GM18909 (cell line): Measurements from ENCODE around the gene TMEM59.
"Not testable (repeated sequence)": the region's sequence is repeated elsewhere in the genome, so short reads cannot be mapped to it uniquely, and the experiment has no call there.

Experiments
- ATAC-seq: cut with Tn5 transposase; IDR thresholded peaks from one replicate; pipeline ENCODE4 v1.9.1; 2021; ENCODE audit warnings: mild to moderate bottlenecking; ENCODE audit not compliant: unreplicated experiment, poor library complexity

TMEM59 gene

DNA sequence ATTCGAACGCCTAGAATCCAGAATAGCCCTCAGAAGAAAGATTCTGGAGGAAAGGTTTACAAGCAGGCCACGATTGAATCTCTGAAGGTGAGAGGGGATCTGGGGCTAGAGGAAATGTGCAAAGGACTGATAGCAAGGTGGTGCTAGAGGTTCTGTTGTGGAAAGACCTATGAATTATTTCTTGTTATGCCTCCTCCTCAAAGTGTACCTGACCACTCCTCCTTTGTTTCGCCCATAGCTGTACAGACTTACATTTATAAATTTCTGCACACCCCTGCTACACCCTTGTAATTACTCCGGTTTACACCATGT lies 1.4 kb upstream of the TMEM59 start:
- ATAC-seq, result no peak

DNA sequence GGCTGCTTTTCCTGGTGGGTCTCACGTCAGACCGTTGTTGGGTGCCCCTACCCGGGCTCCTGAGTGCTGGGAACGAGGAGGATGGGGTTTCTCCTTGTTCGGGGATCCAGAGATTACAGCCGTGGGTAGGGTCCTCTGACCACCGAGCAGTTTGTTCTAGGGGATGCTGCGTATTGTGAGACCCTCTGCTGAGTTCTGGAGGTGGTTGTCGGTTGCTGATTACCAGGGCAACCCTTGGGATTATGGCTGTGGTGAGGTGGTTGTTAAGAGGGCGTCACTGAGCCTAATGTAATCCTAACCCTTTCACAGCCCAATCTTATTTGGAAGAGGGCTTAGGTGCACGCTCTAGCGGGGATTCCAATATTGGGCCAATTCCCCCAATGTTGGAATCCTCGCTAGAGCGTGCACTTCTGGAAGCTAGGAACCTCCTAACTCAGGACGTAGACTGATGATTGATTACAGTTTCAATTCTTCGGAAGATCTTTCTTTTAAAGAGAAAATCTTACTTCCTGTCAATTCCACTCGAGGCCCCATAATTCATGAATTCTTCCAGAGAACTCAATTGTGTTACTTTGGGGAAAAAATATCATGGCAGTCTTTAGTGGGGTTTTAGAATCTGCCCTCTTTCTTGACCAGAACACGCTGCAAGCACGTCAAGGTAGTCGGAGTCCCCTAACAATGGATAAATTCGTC lies 887 bp upstream of the TMEM59 start:
- ATAC-seq, result no peak

DNA sequence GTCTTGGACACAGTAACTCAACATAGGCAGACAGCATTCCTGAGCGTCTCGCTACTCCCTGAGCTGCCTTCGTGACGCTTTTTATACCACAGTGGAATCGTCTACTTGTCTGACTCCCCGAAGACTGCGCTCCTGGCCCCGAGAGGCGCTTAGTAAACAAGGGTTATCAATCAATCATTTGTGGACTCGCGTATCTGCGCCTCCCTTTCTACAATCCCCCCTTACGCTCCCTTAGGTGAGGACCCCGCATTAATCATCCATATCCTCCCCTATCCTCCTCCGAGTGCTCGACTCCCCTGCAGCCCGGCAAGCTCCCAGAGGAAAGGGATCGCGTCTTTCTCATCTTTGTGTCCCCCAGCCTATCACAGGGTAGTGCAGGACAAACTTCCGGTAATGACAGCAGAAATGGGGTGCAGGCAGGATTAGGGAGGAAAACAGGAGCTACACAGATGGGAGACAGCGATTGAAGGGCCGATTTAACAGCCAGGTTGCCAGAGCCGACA lies 522 bp downstream of the TMEM59 start:
- peak; percentile 20 for ATAC-seq

DNA sequence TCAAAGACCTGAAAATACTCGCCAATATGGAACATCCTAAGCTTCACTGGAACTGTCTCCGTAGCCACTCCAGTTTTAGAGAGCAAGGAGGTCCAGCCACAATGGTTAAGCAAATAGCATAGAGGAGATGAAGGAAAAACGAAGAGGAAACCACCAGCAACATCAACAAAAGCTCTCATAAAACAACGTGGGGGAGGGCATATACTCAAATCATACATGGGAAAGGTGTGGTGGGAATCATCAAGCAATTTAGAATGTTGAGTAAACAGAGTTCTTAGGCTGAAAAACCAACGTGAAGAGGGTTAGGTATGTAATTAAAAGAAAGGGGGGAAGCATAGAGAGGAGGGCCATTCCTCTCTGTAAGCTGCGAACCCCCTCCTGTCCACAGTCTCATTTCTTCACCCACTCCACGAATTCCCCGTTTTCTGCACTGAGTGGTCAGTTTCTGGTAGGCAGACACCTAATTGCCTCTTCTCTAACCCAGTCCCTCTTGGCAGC lies 1.0 kb downstream of the TMEM59 start:
- no peak for ATAC-seq

DNA sequence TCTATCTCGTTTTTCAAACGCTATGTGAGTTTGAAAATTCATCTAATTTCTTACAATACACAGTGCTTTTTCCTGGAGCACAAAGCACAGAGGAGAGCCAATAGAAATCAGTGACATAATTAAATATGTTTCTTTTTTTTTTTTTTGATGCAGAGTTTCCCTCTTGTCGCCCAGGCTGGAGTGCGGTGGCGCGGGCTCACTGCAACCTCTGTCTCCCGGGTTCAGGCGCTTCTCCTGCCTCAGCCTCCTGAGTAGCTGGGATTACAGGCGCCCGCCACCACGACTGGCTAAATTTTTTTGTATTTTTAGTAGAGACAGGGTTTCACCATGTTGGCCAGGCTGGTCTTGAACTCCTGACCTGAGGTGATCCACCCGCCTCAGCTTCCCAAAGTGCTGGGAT lies 2.6 kb downstream of the TMEM59 start:
- not testable (repeated sequence) for ATAC-seq

DNA sequence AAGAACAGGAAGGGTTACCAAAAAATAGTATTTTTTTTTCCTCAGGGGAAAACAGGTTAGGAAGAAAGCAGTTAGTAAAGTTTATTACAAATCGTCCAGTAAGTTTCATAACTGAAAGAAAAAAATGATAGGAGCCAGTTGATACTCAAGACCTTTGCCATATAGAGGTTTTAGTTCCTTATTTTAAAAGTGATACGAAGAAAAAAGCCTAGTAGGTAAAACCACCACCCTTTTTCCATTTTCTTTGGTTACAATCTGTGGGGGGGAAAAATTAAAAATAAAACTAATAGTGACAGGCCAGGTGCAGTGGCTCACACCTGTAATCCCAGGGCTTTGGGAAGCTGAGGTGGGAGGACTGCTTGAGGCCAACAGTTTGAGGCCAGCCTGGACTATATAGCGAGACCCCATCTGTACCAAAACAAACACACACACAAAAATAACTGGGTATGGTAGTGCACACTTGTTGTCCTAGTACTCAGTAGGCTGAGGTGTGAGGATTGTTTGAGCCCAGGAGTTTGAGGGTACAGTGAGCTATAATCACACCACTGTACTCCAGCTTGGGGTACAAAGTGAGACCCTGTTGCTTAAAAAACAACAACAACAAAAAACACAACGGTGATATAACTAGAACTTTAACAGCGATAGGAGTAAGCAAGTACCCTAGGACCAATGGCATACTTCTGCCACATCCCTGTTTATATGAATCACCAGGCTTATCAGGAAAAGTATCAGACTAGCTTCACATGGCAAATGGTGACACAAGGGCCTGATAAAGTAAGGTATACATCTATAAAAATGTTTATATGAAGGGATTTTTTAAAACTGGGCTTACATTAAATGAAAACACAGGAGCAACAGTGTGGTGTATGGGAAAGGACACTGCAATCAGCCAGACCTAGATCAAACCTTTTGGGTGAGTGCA lies 5.4 kb downstream of the TMEM59 start:
- no peak for ATAC-seq

DNA sequence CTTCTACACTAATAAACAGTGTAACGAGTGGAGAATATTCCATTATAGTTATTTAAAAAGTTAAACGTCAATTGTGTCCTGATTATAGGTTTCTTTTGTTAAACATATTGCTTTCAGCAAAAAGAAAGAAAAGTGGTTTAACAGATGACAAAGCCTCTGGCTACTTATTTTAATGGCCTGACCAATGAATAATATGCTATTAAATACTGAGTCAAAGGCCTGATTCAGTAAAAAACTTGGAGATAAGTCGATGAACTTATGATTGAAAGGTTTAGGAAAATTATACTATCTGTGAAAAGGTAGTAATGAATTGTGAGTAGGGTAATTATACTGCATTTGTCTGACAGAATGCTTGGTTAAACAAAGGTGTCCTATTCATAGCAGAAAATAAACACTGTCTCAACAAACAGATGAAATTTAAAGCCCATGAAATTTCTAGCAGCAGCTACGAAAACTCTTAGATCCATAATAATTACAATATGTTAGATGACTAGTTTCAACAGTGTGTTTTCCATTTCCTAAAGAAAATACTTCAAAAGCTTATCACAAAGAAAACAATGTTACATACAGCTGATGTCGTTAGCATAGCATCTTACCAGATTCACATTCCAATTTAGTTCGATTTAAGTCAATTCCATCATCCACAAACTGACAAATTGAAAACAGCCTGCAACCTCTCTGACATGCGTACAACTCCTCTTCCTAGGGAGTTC lies 6.2 kb downstream of the TMEM59 start:
- ATAC-seq, result no peak

DNA sequence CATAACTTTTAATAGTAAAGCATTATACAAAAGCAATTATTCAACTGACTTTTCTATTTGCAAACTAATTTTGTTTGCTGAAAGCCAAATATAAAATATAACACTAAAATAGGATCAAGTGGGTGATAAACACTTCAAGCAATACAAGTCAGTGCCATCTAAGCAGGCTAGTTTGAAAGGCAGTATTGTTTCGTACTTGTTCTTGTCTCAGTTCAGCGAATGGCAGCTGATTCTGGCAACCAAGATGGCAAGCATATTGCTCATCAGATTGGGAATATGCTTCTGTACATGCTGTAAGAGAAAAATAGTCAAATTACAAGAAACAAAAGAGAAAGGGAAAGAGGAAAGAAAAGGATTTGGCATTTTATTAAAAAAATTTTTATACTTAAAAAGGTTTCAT lies 7.5 kb downstream of the TMEM59 start:
- ATAC-seq, result no peak

DNA sequence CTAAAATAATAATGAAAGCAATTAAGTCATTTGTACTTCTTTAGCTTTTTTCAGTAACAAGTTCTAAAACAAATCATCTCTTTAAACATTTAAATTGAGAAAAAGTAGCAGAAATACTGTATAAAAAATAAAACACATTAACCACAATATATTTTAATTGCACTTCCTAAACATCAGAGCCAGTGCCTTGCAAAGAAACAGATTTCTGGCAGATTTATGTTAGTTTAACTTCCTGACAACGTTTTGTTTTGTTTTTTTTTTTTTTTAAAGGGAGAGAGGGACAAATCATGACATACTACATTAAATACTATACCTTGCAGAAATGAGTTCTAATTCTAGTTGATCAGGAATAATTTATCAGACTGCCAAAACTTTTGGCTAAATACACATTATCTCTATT lies 11.2 kb downstream of the TMEM59 start:
- ATAC-seq, result no peak

DNA sequence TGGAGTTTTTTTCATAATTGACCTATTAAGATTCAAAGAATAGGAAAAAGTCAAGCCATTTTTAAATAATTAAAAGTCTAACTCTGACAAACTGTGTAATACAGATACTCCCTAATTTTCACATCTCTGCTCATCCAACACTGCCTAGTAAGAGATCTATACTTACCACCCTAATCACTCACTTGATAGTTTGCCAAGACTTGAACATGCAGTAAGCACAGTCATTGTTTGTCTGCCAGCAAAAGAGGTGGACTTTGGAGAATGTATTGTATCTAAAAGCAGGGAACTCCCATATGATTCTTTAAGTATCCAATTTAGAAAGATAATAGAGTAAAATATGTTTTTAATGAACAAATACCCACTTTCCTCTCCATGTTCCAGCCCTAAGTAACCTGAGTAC lies 15.5 kb downstream of the TMEM59 start:
- ATAC-seq, result no peak

DNA sequence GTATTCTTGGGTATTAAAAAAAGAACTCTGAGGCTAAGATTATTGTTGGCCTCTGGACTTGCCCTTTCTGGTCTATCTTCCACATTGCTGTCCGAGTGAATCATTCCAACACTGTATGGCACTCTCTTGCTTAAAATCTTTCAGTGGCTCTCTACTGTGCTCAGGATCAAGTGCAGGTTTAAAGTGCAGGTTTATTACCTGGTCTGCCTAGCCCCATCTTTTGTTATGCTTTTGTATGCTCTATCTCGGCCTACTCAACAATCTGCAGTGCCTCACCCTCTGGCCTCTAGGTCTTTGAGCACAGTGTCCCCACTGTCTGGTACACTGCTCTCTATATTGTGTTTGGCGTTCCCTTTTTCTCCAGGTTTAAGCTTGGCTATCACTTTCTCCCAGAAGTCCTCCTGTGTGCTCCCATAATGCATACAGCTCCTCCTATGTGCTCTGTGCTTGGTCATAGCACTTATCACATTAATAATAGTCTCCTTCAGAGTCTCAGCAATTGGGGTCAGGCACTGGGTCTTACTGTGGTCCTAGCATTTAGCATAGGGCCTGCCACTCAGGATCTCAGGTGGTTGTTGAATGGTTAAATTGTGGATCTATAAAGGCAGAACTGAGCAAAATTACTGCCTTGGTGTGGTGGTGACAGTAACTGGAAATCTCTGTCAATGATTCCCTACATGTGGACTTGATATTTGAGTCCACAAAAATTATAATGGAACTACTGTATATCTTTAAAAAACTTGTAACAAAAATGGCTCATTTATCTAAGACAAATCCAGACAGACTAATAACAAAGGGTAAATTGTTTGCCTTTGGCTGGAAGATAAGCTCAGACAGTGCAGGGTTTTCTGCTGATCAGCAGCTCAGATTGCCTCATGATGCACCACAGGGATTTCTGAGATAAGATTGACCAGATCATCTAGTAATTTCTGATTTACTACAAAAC lies 24.4 kb downstream of the TMEM59 start:
- ATAC-seq, result no peak

DNA sequence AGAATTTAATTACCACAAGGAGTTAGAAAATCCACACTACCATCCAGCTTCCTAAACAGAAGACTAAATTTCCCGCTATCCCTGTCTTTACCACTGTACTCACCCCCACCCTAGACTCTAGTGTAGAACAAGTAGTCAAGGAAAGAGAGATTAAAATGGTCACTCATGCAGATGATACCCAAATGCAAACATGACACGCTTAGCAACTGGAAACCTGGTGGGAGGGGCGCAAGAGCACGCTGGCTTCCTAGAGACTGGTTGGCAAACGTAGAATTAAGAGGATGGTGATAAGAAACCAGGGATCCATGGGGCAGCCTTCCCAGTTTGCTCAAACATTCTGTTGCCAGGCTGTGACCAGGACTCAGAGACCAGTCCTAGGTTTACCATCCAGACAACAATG lies 25.2 kb downstream of the TMEM59 start:
- no peak for ATAC-seq

DNA sequence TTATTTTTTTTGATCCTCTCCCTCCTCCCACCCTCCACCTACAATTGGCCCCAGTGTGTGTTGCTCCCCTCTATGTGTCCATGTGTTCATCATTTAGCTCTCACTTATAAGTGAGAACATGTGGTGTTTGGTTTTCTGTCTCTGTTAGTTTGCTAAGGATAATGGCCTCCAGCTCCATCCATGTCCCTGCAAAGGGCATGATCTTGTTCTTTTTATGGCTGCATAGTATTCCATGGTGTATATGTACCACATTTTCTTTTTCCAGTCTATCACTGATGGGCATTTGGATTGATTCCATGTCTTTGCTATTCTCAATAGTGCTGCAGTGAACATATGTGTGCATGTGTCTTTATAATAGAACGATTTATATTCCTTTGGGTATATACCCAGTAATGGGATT lies 28.2 kb downstream of the TMEM59 start:
- ATAC-seq, result not testable (repeated sequence)

DNA sequence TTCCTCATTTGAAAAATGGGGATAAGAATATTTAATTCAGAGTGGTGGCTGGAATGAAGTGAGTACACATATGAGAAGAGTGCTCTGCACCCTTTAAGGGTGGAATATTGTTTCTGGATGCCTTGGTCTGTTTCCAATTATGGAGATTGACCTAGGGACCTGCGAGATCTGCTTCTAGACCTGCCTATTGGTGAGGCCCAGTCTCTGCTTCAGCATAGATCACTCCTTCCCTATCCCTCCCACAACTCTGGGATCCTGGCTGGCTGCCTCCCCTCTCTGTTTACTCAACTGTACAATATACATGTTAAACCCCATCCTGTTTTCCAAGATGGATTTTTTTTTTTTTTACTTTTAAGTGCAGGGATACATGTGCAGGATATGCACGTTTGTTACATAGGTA lies 28.6 kb downstream of the TMEM59 start:
- ATAC-seq, result no peak

DNA sequence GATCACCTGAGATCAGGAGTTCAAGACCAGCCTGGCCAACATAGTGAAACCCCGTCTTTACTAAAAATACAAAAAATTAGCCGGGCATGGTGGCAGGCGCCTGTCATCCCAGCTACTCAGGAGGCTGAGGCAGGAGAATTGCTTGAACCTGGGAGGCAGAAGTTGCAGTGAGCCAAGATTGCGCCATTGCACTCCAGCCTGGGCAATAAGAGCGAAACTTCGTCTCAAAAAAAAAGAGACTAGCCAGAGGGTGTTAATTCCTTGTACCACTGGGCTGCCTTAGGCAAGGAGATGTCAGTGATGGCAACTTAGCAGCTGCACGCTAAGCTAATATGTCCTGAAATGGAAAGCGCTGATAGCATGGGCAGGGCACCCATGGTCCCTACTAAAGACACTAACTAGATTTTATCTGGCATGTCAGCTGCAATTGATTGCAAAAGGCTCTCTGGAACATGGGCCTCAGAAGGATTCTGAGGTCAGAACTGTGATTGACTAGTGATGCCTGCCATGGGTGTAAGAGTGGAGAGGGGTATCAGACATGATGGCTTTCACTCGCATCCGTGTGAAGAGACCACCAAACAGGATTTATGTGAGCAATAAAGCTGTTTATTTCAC lies 33.3 kb downstream of the TMEM59 start:
- not testable (repeated sequence) for ATAC-seq

DNA sequence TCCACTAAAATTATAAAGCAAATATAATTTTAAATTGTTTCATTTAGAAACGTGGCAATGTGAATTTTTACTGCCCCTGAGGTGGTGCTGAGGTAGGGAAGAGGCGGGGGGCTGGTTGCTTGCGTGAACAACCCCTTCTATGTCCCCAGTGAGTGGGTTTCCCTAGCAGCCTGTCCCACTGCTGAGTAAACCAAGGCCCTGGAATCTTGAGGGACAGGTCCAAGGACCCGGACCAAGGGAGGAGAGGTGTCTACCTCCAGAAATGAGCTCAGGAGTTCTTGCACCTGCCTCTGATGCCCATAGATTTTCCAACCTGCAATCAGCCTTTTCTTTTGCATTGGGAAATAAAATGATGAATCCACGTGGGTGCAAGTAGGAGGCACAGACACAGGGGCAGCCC lies 34.4 kb downstream of the TMEM59 start:
- no peak for ATAC-seq

DNA sequence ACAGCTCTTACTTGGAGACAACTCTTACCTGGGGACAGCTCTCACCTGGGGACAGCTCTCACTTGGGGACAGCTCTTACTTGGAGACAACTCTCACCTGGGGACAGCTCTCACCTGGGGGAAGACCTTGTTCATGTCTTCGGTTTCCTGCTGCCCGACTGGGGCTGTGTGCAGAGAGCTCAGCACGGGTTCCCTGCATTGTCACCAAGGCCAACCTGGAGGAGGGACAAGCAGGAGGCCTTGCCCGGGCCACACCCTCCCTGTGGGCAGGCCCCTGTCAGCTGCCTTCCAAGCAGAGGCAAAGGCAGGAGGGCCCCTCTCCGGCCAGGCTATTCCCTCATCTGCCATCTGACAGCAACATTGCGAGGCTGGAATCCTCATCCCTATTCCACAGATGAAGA lies 35.0 kb downstream of the TMEM59 start, which contains the start of gene LDLRAD1:
Gene LDLRAD1, minus strand, starts transcription at position 208 of the 400 bp plus-strand sequence. Its CDS starts 74 bp downstream, at position 134.
- no peak for ATAC-seq

DNA sequence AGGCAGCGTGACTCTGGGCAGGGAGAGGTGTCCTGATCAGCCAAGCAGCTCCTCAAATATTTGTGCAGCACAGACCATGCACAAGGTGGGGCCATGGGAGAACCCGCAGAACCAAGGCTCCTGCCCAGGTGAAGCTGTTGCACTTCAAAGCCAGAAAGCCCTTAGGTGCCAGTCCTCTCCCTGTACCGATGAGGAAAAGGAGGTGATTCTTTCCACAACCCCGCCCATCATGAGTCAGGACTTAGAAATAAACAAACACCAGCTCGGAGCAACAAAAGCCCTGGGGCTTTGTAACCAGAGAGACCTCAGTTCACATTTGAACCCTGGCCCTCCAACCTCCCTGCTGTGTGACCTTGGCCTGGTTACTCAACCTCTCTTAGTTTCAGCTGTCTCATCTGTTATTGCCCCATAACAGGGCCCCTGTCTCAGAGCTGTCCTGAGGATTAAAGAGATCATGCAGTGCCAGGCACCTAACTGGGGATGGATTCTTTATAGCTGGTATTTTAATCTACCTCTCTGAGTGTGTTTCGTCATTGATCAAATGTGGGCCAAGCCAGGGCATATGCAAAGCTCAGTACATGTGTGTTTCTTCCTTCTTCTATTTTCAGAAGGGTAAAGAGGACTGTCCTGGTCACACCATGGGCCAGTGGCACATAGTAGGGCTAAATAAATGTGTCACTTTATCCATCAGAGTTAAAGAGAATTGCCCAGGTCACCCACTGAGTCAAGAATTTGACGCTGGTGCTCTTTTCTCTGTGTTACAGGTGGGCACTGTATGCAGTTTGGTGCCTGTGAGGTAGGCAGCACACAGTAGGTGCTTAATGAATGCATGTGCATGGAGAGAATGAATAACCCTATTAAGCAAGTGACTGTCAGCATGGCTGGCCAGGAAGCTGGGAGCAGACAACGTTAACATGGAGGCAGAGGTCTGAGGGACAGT lies 36.4 kb downstream of the TMEM59 start:
- ATAC-seq, result no peak
